ENCODE data around the gene UBE3C.
"Not testable (repeated sequence)": the region's sequence is repeated elsewhere in the genome, so short reads cannot be mapped to it uniquely, and the experiment has no call there.

Gene UBE3C

DNA sequence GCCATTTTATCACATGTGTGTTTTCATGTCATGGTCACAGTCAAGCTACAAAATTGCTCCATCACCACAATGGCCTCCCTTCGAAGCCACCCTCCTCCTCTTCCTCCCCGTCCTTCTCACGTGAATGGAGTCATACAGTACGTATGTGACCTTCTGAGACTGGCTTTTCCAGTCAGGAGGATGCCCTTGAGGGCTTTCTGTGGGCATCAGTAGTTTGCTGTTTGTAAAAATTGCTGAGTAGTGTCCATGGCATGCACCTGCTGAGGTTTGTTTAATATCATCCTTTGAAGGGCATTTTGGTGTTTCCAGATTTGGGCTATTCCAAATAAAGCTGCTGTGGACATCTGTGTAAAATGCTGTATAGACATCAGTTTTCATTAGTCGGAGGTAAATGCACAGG lies 5.9 kb upstream of the UBE3C start:
- no peak for FAIRE-seq

DNA sequence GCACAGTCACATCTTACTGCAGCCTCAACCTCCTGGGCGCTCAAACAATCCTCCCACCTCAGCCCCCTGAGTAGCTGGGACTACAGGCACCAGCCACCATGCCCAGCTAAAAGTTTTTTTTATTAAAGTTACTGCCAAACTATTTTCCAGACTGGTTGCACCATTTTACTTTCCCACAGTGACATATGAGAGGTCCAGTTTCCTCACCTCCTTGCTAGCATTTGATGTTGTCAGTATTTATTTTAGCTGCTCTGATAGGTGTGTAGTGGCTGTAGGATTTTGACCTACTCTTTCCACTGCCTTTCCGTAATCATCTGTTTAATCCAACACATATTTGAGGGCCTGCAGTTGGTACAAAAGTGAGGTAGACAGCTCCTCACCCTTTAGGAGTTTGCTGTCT lies 5.4 kb upstream of the UBE3C start:
- FAIRE-seq: no peak

GRCh38 chr7:157136372-157136771 lies 2.4 kb upstream of the UBE3C start:
- FAIRE-seq: no peak

DNA sequence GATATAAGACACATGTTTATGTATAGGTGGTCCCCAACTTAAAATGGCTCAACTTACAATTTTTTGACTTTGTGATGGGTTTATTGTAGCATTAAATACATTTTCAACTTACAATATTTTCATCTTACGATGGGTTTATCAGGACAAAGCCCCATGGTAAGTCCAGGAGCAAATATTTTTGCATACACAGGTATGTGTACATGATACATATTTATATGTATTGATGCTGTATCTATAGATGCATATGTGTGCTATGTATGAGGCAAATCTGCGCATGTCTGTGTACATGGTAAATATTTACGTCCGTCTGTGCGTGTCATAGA lies 664 bp upstream of the UBE3C start:
- FAIRE-seq: no peak

DNA sequence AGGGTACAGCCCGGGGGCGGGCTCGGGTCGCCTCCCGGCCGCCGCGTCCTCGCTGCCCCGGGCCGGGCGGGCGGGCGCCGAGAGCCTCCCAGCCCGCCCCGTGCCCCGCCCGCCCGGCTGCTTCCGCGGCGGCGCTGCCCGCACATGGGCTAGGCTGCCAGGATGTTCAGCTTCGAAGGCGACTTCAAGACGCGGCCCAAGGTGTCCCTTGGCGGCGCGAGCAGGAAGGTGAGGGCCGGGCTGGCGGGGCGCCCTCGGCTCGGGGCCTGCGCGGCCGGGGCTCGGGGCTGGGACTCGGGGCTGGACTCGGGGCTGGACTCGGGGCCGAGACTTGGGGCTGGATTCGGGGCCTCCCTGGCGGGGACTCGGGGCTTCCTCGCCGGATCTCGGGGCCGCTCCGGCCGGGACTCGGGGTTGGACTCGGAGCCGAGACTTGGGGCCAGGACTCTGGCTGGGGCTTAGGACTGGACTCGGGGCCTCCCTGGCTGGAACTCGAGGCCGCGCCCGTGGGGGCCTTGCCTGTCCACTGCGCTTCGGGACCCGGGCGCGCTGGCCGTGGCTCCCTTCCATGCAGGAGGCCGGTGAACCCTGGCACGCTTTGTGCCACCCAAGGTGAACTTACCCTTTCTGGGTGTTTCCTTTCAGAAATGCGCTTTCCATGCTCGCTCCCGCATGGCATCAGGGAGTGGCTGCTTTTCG lies 534 bp downstream of the UBE3C start:
- no peak for FAIRE-seq

DNA sequence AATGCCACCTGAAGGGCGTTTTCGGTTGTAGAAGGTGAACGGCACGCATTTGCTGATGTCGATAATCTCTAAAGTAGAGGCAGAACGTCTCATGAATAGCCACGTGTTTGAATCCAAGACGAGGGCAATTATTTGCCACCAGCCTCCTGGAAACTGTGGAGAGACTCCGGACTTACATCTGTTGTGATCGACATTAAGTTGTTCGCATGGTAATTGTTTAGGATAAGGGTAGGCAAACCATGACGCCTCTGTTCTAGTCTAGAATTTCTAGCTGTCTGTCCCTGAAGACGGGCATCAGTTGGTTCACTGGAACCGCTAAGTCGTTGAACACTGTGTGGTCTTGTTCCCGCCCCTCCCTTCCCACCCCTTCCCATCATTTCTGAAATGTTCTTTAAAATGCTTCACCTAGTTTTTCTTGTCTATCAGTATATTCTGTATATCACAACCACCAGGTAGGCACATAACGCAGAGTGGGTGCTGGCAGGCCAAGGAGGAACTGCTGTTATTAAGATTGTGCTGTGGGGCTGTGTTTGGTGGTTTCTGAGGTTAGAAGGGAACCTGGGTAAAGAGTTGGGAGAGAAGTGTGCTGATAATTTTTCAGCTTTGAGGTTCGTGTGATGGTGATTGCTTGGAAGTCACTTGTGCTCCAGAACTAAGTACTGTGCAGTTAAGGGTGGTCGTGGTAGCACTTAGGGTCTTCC lies 1.2 kb downstream of the UBE3C start:
- FAIRE-seq: no peak

GRCh38 chr7:157140511-157140905 lies 1.8 kb downstream of the UBE3C start:
- no peak for FAIRE-seq

GRCh38 chr7:157141525-157142060 lies 2.9 kb downstream of the UBE3C start:
- FAIRE-seq: no peak

DNA sequence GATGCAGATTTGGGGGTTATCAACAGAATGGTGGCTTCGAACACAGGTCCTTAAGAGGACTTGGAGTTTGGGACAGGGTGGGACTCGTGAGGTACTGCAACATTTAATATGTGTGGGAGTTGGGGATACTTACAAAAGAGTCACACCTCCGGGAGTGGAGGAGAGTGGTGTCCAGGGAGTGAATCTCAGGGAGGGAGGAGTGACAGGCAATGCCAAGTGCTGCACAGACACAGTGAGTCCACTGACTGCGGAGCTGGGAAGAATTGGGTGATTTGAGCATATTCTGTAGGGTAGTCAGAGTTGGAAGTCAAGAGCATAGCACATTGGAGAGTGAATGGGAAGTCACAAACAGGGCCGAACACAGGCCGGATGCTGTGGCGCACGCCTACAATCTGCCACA lies 5.1 kb downstream of the UBE3C start:
- no peak for FAIRE-seq

DNA sequence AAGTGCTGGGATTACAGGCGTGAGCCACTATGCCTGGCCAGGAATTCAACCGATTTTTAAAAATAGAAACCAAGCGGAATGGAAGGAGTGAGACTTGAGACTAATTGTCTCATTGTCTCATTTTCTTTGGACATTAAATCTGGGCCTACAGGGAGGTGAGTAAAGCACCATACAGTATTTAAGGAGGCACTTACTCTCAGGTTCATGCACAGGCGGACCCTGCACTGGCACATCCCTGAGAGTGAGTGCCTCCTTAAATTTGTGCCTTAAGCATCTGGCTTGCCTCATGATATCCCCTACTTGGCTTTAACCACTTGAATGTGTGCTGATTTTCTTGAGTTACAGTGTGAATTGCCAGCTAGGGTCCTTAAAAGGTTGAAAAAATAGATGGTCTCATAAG lies 10.6 kb downstream of the UBE3C start:
- no peak for FAIRE-seq

DNA sequence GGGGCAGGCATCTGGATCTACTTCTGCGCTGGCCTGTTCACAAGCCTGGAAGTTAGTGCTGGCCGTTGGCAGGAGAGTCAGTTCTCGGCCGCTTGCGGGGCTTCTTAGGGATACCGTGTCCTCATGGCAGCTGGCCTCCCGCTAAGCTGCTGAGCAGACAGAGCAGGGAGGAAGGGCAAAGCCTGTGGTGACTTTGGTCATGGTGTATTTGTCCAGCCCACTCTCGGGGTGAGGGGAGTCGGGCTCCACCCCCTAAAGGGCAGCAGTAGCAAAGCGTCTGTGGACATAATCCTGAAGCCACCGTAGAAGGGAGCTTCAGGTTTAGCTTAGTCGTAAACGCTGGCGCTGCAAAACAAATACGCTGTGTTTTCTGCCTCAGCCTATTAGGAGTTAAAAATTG lies 12.2 kb downstream of the UBE3C start:
- no peak for FAIRE-seq

- FAIRE-seq: peak; percentile 84
Observed at GRCh38 chr7:157151626-157152339, 13.1 kb downstream of the UBE3C start.

GRCh38 chr7:157152391-157152937 lies 13.7 kb downstream of the UBE3C start:
- FAIRE-seq: no peak

DNA sequence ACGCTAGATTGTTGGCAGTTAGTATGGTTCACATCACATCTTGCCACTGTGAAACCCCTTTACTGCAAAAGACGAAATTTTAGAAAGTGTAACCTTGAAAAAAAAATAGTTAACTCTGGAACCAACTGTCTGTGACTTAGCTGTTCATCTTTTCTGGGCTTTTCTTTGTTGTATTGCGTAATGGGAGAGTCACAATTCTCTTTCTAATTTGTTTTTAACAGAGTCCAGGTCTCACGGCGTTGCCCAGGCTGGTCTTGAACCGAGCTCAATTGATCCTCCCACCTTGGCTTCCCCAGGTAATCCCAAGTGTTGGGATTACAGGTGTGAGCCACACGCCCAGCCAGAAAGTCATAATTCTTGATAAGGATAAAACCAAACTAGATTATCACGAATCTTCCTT lies 14.5 kb downstream of the UBE3C start:
- no peak for FAIRE-seq

- peak; percentile 47 for FAIRE-seq
Observed at GRCh38 chr7:157155959-157156358, 17.2 kb downstream of the UBE3C start.

- peak; percentile 98 for FAIRE-seq
Observed at GRCh38 chr7:157158400-157158799, 19.7 kb downstream of the UBE3C start.

DNA sequence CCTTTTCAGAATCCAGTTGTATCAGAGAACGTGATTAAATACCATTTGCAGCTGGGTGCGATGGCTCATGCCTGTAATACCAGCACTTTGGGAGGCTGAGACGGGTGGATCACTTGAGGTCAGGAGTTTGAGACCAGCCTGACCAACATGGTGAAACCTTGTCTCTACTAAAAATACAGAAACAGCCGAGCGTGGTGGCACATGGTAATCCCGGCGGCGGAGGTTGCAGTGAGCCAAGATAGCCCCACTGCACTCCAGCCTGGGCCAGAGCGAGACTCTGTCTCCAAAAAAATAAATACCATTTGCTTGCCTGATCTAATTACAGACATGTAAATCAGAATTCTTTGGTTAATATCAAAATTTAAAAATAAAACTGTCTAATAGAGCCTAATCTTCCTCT lies 20.8 kb downstream of the UBE3C start:
- not testable (repeated sequence) for FAIRE-seq

- FAIRE-seq: no peak
Observed at GRCh38 chr7:157160433-157160832, 21.7 kb downstream of the UBE3C start.

GRCh38 chr7:157165987-157166386 lies 27.3 kb downstream of the UBE3C start:
- FAIRE-seq: no peak

DNA sequence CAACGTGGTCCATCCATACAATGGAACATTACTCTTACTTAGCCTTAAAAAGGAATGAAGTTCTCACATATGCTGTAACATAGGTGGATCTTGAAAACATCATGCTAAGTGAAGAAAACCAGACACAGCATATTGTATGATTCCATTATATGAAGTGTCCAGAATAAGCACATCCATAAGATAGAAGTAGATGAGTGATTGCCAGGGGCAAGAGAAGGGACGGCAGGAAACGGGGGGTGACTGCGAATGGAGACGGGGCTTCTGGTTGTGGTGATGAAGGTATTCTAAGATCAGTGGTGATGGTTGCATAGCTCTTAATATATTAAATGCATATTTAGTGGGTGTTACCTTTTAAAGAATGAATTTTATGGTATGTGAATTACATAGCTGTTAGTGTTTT lies 29.8 kb downstream of the UBE3C start:
- no peak for FAIRE-seq

GRCh38 chr7:157176771-157177170 lies 38.0 kb downstream of the UBE3C start:
- FAIRE-seq: no peak

- FAIRE-seq: no peak
Observed at GRCh38 chr7:157177333-157177982, 38.7 kb downstream of the UBE3C start.

DNA sequence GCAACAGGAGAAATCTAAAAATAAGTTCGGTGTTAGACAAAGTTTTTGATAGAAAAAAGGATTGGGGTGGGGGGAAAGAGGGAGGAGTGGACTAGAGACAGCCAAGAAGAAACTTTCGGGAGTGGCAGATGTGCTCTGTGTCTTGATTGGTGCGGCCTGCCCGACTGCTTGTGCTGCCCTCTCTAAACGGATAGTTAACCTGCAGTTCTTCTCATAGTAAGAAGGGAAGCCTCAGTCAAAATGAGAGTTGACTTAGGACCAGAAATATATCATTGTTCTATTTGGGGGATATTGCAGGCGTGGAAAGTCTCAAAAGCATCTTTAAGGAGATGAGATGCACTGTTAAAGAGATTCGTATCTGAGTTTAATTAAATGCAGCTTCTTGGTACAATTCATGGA lies 39.3 kb downstream of the UBE3C start:
- FAIRE-seq: no peak

All from islet of Langerhans (tissue), 1 donor.